NCI-H2171 (cell line): Measurements from ENCODE around the gene TREML1.
A peak's percentile ranks its signal among the peaks of the same experiment; 100 is the strongest.
"Not testable (repeated sequence)": the region's sequence is repeated elsewhere in the genome, so short reads cannot be mapped to it uniquely, and the experiment has no call there.

ENCODE experiments used
- DNase-seq: peaks from one replicate; lab custom pipeline; 2025; lab: John Stamatoyannopoulos, UW

TREML1 gene

DNA sequence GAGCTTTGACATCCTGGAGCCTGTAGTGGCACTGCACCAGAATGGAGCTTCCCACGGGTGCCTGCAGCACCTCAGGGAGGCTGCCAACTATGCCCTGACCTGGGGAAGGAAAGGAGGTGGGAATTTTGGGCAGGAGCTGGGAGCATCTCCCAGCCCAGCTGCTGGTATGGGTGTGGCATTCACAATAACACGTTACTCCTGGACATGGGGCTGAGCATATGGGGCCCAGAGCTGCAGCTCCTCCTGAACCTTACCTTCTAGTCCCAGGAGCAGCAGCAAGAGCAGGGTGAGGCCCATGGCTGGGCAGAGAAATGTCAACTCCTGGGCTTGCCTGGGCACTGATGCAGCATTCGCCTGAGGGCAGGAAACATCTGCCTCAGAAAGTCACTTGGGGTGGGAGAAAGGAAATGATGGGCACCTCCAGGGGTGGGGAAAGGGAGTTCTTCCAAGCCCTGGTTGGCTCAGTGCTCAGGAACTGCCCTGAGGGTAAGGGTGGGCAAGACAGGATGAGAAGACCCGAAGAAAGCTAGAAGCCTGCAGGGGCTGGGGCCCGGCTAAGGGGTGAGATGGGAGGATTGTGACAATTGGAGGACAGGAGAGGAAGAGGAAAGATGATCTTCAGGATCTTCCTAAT, at the start of gene TREML1:
TSS of gene TREML1 (minus strand) at position 356 of the 634 bp plus-strand sequence. CDS start at position 297, 59 bp downstream.
- no peak for DNase-seq

GRCh38 chr6:41201764-41202173, 47.6 kb upstream of the TREML1 start:
- DNase-seq: no peak

DNA sequence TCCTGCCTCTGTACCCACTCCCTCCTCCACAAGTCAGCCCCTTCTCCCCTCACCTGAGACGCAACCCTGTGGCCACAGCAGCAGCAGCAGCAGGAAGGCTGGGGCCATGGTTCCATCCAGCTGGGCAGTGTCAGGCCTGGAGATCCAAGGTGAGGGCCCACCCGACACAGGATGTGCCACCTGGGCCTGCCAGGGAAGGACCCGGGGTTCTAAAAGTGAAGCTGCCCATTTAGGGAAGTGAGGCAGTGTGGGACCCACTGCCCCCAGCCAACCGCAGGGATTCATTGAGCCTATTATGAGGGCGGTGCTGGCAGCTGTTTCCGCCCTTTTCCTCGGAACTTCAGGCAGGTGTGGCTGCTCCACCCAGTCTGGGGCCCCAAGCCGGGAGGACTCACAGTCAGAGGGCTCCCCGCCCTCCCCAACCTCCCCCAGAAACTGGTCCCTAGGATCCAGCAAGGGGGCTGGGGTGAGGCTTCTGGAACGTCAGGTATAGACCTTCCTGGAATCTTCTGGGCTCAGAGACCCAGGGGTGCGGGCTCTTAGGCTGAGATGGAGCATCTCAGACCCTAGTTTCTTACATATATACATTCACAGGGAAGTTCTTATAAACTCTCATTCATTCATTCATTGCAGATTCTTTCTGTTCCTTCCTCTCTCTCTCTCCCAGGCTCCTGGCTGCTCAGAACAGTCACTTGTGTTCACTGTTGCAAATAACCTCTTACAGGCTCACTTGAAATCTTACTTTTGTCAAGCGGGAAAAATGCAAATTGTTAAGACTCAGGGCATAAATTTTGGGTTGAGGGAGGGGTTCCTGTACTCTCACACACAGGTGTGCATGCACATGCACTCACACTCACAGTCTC, 47.0 kb upstream of the TREML1 start, which contains the start of gene TREML2:
TSS of gene TREML2 (minus strand) at position 249 of the 863 bp plus-strand sequence. CDS start at position 108, 141 bp downstream.
- no peak for DNase-seq

- no peak for DNase-seq
Measured at GRCh38 chr6:41200296-41200900, 46.3 kb upstream of the TREML1 start.

GRCh38 chr6:41199552-41200246, 45.6 kb upstream of the TREML1 start:
- no peak for DNase-seq

- no peak for DNase-seq
Measured at GRCh38 chr6:41197234-41197633, 43.1 kb upstream of the TREML1 start.

DNA sequence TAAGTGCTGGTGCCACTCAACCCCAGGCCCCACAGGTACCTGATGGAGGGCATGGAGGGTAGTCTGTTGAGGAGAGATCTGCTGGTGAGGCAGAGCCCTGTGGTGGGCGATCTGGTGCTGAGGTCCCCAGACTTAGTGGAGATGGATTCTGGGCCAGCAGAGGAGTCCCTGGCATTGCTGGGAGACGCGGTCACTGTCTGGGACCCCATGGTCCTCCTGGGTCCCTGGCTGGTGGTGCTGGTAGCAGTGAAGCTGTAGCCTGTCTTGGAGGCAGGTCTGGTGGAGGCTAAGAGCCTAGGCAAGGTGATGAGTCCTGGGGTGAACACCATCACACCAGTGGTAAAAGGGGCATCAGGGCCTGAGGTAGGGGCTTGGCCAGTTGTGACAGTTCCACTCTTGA, 40.2 kb upstream of the TREML1 start:
- DNase-seq: no peak

- DNase-seq: no peak
Measured at GRCh38 chr6:41193884-41194283, 39.7 kb upstream of the TREML1 start.

- no peak for DNase-seq
Measured at GRCh38 chr6:41193171-41193734, 39.1 kb upstream of the TREML1 start.

- DNase-seq: no peak
Measured at GRCh38 chr6:41191569-41191968, 37.4 kb upstream of the TREML1 start.

DNA sequence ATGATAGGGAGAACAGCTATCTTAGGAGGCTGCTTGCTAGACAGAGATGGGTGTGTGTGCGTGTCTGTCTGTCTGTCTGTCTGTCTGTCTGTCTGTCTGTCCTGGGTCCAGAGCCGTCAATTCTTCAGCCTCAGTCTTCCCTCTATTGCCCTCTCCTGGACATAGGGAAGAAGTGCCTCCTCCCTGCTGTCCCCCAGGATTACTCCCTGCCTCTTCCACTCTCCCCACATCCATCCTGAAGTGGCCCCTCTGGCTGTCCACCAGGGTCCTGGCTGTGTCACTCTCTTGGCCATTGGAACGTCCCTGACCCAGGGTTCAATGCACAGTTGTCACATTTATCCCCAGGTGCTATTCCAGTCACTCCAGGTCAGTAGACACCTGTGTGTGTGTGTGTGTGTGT, 36.6 kb upstream of the TREML1 start:
- no peak for DNase-seq

- no peak for DNase-seq
Measured at GRCh38 chr6:41189967-41190366, 35.8 kb upstream of the TREML1 start.

- DNase-seq: not testable (repeated sequence)
Measured at GRCh38 chr6:41189046-41189445, 34.9 kb upstream of the TREML1 start.

- no peak for DNase-seq
Measured at GRCh38 chr6:41187924-41188886, 34.1 kb upstream of the TREML1 start.

DNA sequence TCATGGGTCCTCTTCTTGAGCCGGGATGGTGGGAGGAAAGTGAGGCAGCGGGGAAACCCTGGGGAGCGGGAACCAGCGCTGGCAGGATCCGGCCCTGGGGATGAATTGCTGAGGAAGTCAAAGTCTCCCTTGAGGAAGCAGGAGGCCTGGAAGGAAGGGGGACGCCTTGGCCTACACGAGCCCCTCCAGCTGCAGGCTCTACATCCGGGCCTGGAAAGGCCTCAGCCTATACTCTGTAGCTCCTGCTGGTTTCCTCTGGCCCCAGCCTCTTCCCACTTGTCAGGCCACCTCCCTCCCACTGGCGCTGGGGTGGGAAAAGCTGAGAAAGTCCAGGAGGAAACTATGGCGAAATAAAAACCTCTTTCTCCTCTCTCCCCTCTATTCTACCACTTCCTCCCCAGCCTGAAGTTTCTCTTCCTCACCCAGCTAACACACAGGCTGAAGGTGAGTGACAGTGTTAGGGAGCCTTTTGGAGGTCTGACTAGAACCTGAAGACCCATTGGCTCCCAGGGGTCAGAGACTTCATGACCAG, 31.9 kb upstream of the TREML1 start:
- no peak for DNase-seq

- DNase-seq: no peak
Measured at GRCh38 chr6:41184761-41185160, 30.6 kb upstream of the TREML1 start.

GRCh38 chr6:41182069-41183034, 28.2 kb upstream of the TREML1 start:
- DNase-seq: peak; percentile 50

- no peak for DNase-seq
Measured at GRCh38 chr6:41181566-41181965, 27.4 kb upstream of the TREML1 start.

GRCh38 chr6:41179163-41179562, 25.0 kb upstream of the TREML1 start:
- no peak for DNase-seq
